Natural killer cell treated with Interleukin-12 subunit alpha and Interleukin-12 subunit beta and Interleukin-15 and Interleukin-18, amount 100 ng/mL, for 72 hours (primary cell): ENCODE measurements around the gene SOHLH2. TPM values are rescaled to one million over a fixed set of nuclear protein-coding genes. Genes with fewer than 3 reads are reported as not detected.

Experiments
- ATAC-seq, 2 donors: fragments of 150-1000 bp; cut with Tn5 transposase in 1 of 2; sonication (Bioruptor Pico), chemical (Tn5 transposase) in 1 of 2; 2 replicates each; pipeline ENCODE4 v1.10.0; 2021
- DNase-seq: peaks from one replicate; pipeline ENCODE4 v3.0.0; 2022; ENCODE audit warnings: low spot score
- H3K27ac Mint-ChIP-seq, 2 donors: 1 replicate in 1 of 2; 2 replicates in 1 of 2; pipeline ENCODE4 v1.8.0; 2022; ENCODE audit warnings: mixed read lengths in 2 of 2, mild to moderate bottlenecking in 1 of 2, moderate library complexity in 1 of 2
- H3K27me3 Mint-ChIP-seq, 2 donors: 1 replicate in 1 of 2; 2 replicates in 1 of 2; pipeline ENCODE4 v1.8.0; 2022; ENCODE audit warnings: mixed read lengths in 2 of 2
- H3K36me3 Mint-ChIP-seq: one replicate; pipeline ENCODE4 v1.8.0; 2022; ENCODE audit warnings: mixed read lengths
- H3K4me1 Mint-ChIP-seq, 2 donors: 1 replicate in 1 of 2; 2 replicates in 1 of 2; pipeline ENCODE4 v1.8.0; 2022; ENCODE audit warnings: low read depth in 2 of 2, mixed read lengths in 2 of 2, mild to moderate bottlenecking in 1 of 2
- H3K4me3 Mint-ChIP-seq: one replicate; pipeline ENCODE4 v1.8.0; 2022; ENCODE audit warnings: mixed read lengths
- H3K9me3 Mint-ChIP-seq: 2 replicates; pipeline ENCODE4 v1.8.0; 2022; ENCODE audit warnings: mixed read lengths
- total RNA-seq, 2 donors: library from RNA; stranded (reverse); gene quantifications; one replicate each; pipeline ENCODE4 v1.2.3, GENCODE V29; 2022

SOHLH2 gene
- total RNA-seq, 2 donors from 2014 or later, result not detected

GRCh38 chr13:36133950-36134626 lies 80.3 kb downstream of the SOHLH2 start:
- Mint-ChIP-seq H3K27me3 (peaks cover 14 to 17% of the 10 kb centered on the region in 2 donors), H3K9me3 (no peaks in the 10 kb centered on the region), H3K36me3 (peaks cover 4% of the 10 kb centered on the region), H3K27ac (no peak overlapping the region), H3K4me1 (no peaks in the 10 kb centered on the region), H3K4me3 (no peak overlapping the region)
- no peak for DNase-seq
- no peak for ATAC-seq

- H3K4me3 Mint-ChIP-seq, result no peak overlapping the region
- no peaks in the 10 kb centered on the region for H3K9me3 Mint-ChIP-seq
- DNase-seq (no peak), ATAC-seq (no peak)
- H3K27ac Mint-ChIP-seq, result no peak overlapping the region
- no peaks in the 10 kb centered on the region for H3K4me1 Mint-ChIP-seq
- H3K36me3 Mint-ChIP-seq, result peaks cover 4% of the 10 kb centered on the region
- H3K27me3 Mint-ChIP-seq, result peaks cover 14 to 17% of the 10 kb centered on the region in 2 donors
These were observed 82.0 kb downstream of the SOHLH2 start for GRCh38 chr13:36132376-36132775.

GRCh38 chr13:36131931-36132297 lies 82.4 kb downstream of the SOHLH2 start:
- DNase-seq (no peak), ATAC-seq (no peak)
- peaks cover 14 to 19% of the 10 kb centered on the region in 2 donors for H3K27me3 Mint-ChIP-seq
- no peaks in the 10 kb centered on the region for H3K9me3 Mint-ChIP-seq
- no peaks in the 10 kb centered on the region for H3K4me1 Mint-ChIP-seq
- no peak overlapping the region for H3K4me3 Mint-ChIP-seq
- H3K27ac Mint-ChIP-seq, result no peak overlapping the region
- peaks cover 4% of the 10 kb centered on the region for H3K36me3 Mint-ChIP-seq

- ATAC-seq, result peak; percentile 17 to 20
- DNase-seq, result no peak
- H3K27ac Mint-ChIP-seq, result no peak within 1 kb of the TSS
- H3K36me3 Mint-ChIP-seq, result peaks cover 4% of the 10 kb centered on the region
- H3K9me3 Mint-ChIP-seq, result no peaks in the 10 kb centered on the region
- peaks cover 14 to 23% of the 10 kb centered on the region in 2 donors for H3K27me3 Mint-ChIP-seq
- no peak within 1 kb of the TSS for H3K4me3 Mint-ChIP-seq
- no peaks in the 10 kb centered on the region for H3K4me1 Mint-ChIP-seq
These were observed 83.0 kb downstream of the SOHLH2 start, which contains the start of gene DCLK1 for GRCh38 chr13:36131222-36131930. TSS of gene DCLK1 (minus strand) at chr13:36131382.

- H3K4me3 Mint-ChIP-seq, result no peak overlapping the region
- peaks cover 14 to 23% of the 10 kb centered on the region in 2 donors for H3K27me3 Mint-ChIP-seq
- no peaks in the 10 kb centered on the region for H3K4me1 Mint-ChIP-seq
- peaks cover 2% of the 10 kb centered on the region for H3K36me3 Mint-ChIP-seq
- DNase-seq, result no peak
- ATAC-seq, result peak in 1 of 2 donors; percentile 45
- no peaks in the 10 kb centered on the region for H3K9me3 Mint-ChIP-seq
- H3K27ac Mint-ChIP-seq, result no peak overlapping the region
These were observed 83.7 kb downstream of the SOHLH2 start for GRCh38 chr13:36130552-36131221.

GRCh38 chr13:36130193-36130551 lies 84.2 kb downstream of the SOHLH2 start:
- ATAC-seq (no peak), DNase-seq (no peak)
- Mint-ChIP-seq H3K27ac (no peak overlapping the region), H3K36me3 (no peaks in the 10 kb centered on the region), H3K4me1 (no peaks in the 10 kb centered on the region), H3K27me3 (peaks cover 14 to 23% of the 10 kb centered on the region in 2 donors), H3K4me3 (no peak overlapping the region), H3K9me3 (no peaks in the 10 kb centered on the region)

- Mint-ChIP-seq H3K27ac (no peak overlapping the region), H3K4me3 (no peak overlapping the region), H3K36me3 (no peaks in the 10 kb centered on the region), H3K9me3 (no peaks in the 10 kb centered on the region), H3K4me1 (no peaks in the 10 kb centered on the region), H3K27me3 (peaks cover 14 to 23% of the 10 kb centered on the region in 2 donors)
- no peak for ATAC-seq
- no peak for DNase-seq
These were observed 84.8 kb downstream of the SOHLH2 start for GRCh38 chr13:36129539-36129938.

GRCh38 chr13:36126491-36126890 lies 87.9 kb downstream of the SOHLH2 start:
- no peaks in the 10 kb centered on the region for H3K4me1 Mint-ChIP-seq
- peaks cover 7 to 13% of the 10 kb centered on the region in 2 donors for H3K27me3 Mint-ChIP-seq
- no peaks in the 10 kb centered on the region for H3K36me3 Mint-ChIP-seq
- no peak for DNase-seq
- H3K9me3 Mint-ChIP-seq, result no peaks in the 10 kb centered on the region
- no peak overlapping the region for H3K27ac Mint-ChIP-seq
- H3K4me3 Mint-ChIP-seq, result no peak overlapping the region
- ATAC-seq, result no peak

GRCh38 chr13:36125841-36126240 lies 88.5 kb downstream of the SOHLH2 start:
- Mint-ChIP-seq H3K27me3 (peaks cover 7 to 13% of the 10 kb centered on the region in 2 donors), H3K36me3 (no peaks in the 10 kb centered on the region), H3K27ac (no peak overlapping the region), H3K9me3 (no peaks in the 10 kb centered on the region), H3K4me3 (no peak overlapping the region), H3K4me1 (no peaks in the 10 kb centered on the region)
- ATAC-seq, result no peak
- DNase-seq, result no peak

GRCh38 chr13:36124236-36124822 lies 90.0 kb downstream of the SOHLH2 start:
- Mint-ChIP-seq H3K27me3 (peaks cover 0 to 6% of the 10 kb centered on the region in 2 donors), H3K9me3 (no peaks in the 10 kb centered on the region), H3K27ac (no peak overlapping the region), H3K4me1 (no peaks in the 10 kb centered on the region), H3K36me3 (no peaks in the 10 kb centered on the region), H3K4me3 (no peak overlapping the region)
- no peak for ATAC-seq
- DNase-seq, result no peak

Other genes starting within 250 kb of the SOHLH2 start
- gene DCLK1, start 83.2 kb downstream of the SOHLH2 start, total RNA-seq, result not detected
- gene CCDC169, start 83.3 kb upstream of the SOHLH2 start, total RNA-seq, result not detected
- 10 to 100 TPM; 24.2 to 38.9 TPM for gene SPART, start 131.8 kb upstream of the SOHLH2 start, total RNA-seq
- under 1 TPM in 1 of 2 donors, not detected in 1; 0.70 TPM for gene CCNA1, start 217.9 kb upstream of the SOHLH2 start, total RNA-seq